Heart right ventricle (tissue), 16 donors: ENCODE results near the gene PLCG1. TPM values are rescaled to one million over a fixed set of nuclear protein-coding genes. Genes with fewer than 3 reads are reported as not detected.

Experiments used
- ATAC-seq, 8 donors: fragments of 200-7000 bp; cut with Tn5 transposase; one replicate each; pipeline ENCODE4 v1.9.1; 2020; ENCODE audit warnings: mild to moderate bottlenecking in 8 of 8, moderate library complexity in 8 of 8, moderate number of reproducible peaks in 1 of 8
- DNase-seq, 2 donors: peaks; one replicate each; pipeline ENCODE4 v3.0.0-alpha.2; 2020
- H3K27ac ChIP-seq, 10 donors: fragments of 200-600 bp; sonication (generic) in 2 of 10; one replicate each; pipeline versions ENCODE4 v1.5.0 to v1.8.0; 2020 to 2022; ENCODE audit warnings: mild to moderate bottlenecking in 3 of 10
- H3K27me3 ChIP-seq, 7 donors: fragments of 200-600 bp; one replicate each; pipeline ENCODE4 v1.8.0; 2021 to 2022; ENCODE audit warnings: mild to moderate bottlenecking in 2 of 7
- H3K36me3 ChIP-seq, 9 donors: fragments of 200-600 bp; sonication (generic) in 1 of 9; one replicate each; pipeline versions ENCODE4 v1.5.0 to v1.8.0; 2020 to 2022; ENCODE audit warnings: mild to moderate bottlenecking in 2 of 9
- H3K4me1 ChIP-seq, 9 donors: fragments of 200-600 bp; sonication (generic) in 1 of 9; one replicate each; pipeline versions ENCODE4 v1.5.0 to v1.8.0; 2020 to 2022; ENCODE audit warnings: mild to moderate bottlenecking in 4 of 9
- H3K4me3 ChIP-seq, 10 donors: fragments of 200-600 bp; sonication (generic) in 2 of 10; one replicate each; pipeline versions ENCODE4 v1.5.0 to v1.8.0; 2020 to 2022; ENCODE audit warnings: mild to moderate bottlenecking in 7 of 10, moderate library complexity in 2 of 10
- H3K9me3 ChIP-seq, 11 donors: fragments of 200-600 bp in 10 of 11; sonication (generic) in 2 of 11; one replicate each; pipeline versions ENCODE4 v1.5.0 to v1.8.0; 2013 to 2022; ENCODE audit warnings: mild to moderate bottlenecking in 2 of 11, control low read depth in 1 of 11, moderate library complexity in 1 of 11
- WGBS, 2 donors: extraction: QIAGEN DNeasy Blood & Tissue Kit; methylation state at CpG; one replicate each; pipeline ENCODE4 v1.1.7; 2013; ENCODE audit warnings: inconsistent platforms in 1 of 2; 5-methylcytosine and 5-hydroxymethylcytosine counted together
- intact Hi-C, 10 donors: fragments of 100-400 bp; cut with DNase I; formaldehyde crosslinking; loops; one replicate each; pipeline versions ENCODE4 v1.11.1 to v1.14.2; 2022
- polyA plus RNA-seq, 2 donors: library from polyadenylated mRNA; stranded (reverse); fragments of 200-250 nt; gene quantifications; one replicate each; pipeline ENCODE4 v1.2.3, GENCODE V29; 2013
- total RNA-seq, 10 donors: library from RNA; stranded (reverse); fragmentation: NEBNext Ultra II Directional in 3 of 10; extraction: Animal tissue kit (Norgen Biotek cat#: 25700) in 3 of 10; gene quantifications; one replicate each; pipeline versions ENCODE4 v1.2.1 to v1.2.4, GENCODE V29; 2021 to 2023
- TF ChIP-seq, protein P1 (sequence below), 9 donors: fragments of 200-600 bp; sonication (generic) in 2 of 9; IDR thresholded peaks; one replicate each; pipeline versions ENCODE4 v1.5.0 to v1.8.0; 2021 to 2022; ENCODE audit warnings: antibody characterized with exemption in 9 of 9, mild to moderate bottlenecking in 5 of 9, moderate library complexity in 1 of 9
- donor health status: Arrhythmogenic right ventricular cardiomyopathy.
- donor health status: ischemic (EF 13 %, LVEDD 7.1; RV severe dilation, severe dysfunction).
- donor health status: healthy with polysubstance abuse.
- donor health status: DM: no; HTN: yes; CAD: no.
- donor health status: DM: no; HTN: no; CAD: no.
- donor health status: ischemic (EF 25% LVEDD 6.9; RV normal size, moderate dysfunction).
- donor health status: ischemic (EF 25% LVEDD 5.7; RV mildly dilated, moderate dysfunction).
- donor health status: healthy.
- donor health status: DM: yes; HTN: yes; CAD: no.
- donor health status: Ischemic cardiomyopathy.
- donor health status: ischemic (EF 35%, LVEDD 5.7; RV mildly dilated, moderate dysfunction).
- donor health status: nonischemic (EF 11% LVEDD 7.7; RV severe dilation, severe dysfunction).
- donor health status: DM: yes; HTN: yes; CAD: no.
- donor health status: PGD.
- donor health status: ischemic (EF 29% LVEDD 5.4; RV normal size, mild dysfunction).
- donor health status: nonischemic (EF 23%, LVEDD 6.1; RV moderate dilation, normal function).

PLCG1 gene
- total and polyA plus RNA-seq, 12 donors: 36.6 to 81.7 (median 47.9) TPM

DNA sequence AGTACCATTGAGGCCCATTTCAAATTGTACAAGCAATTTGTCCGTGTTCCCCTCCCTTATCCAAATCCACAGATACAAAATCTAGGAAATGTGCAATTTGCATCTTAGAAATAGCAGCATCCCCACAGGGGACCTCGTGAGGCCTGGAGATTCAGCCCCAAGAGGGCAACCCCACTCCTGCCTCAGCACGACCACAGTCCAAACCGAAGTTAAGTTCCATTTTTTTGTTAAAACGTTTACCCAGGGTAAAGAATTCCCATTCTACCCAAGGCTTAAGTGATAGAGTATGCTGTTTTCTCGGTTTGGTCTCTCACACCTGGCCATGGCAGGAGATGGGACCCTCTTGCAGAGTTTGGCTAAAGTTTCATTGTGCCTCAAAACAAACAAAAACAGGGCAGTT, 41.2 kb downstream of the PLCG1 start:
- Histone ChIP-seq H3K27ac (peak overlapping the region; percentile 69 to 93 (median 85)), H3K27me3 (no peaks in the 10 kb centered on the region), H3K36me3 (peaks cover 0 to 62% (median 13%) of the 10 kb centered on the region in 9 donors), H3K4me3 (no peak overlapping the region), H3K9me3 (no peaks in the 10 kb centered on the region), H3K4me1 (peaks cover 26 to 76% (median 61%) of the 10 kb centered on the region in 9 donors)
- intact Hi-C loops: loop anchor here in 3 of 10 donors (5.0 to 10.0 kb wide), 3 partner anchors 56 to 234 kb away; no protein-coding TSS in a partner anchor
- 67 to 69% methylated on average over 6 of the region's 6 CpGs for WGBS, 2 donors
- TF ChIP-seq, protein P1, sequence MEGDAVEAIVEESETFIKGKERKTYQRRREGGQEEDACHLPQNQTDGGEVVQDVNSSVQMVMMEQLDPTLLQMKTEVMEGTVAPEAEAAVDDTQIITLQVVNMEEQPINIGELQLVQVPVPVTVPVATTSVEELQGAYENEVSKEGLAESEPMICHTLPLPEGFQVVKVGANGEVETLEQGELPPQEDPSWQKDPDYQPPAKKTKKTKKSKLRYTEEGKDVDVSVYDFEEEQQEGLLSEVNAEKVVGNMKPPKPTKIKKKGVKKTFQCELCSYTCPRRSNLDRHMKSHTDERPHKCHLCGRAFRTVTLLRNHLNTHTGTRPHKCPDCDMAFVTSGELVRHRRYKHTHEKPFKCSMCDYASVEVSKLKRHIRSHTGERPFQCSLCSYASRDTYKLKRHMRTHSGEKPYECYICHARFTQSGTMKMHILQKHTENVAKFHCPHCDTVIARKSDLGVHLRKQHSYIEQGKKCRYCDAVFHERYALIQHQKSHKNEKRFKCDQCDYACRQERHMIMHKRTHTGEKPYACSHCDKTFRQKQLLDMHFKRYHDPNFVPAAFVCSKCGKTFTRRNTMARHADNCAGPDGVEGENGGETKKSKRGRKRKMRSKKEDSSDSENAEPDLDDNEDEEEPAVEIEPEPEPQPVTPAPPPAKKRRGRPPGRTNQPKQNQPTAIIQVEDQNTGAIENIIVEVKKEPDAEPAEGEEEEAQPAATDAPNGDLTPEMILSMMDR (IDR thresholded peaks at IDR 0.05): no peak
- DNase-seq: no peak
- ATAC-seq: no peak

DNA sequence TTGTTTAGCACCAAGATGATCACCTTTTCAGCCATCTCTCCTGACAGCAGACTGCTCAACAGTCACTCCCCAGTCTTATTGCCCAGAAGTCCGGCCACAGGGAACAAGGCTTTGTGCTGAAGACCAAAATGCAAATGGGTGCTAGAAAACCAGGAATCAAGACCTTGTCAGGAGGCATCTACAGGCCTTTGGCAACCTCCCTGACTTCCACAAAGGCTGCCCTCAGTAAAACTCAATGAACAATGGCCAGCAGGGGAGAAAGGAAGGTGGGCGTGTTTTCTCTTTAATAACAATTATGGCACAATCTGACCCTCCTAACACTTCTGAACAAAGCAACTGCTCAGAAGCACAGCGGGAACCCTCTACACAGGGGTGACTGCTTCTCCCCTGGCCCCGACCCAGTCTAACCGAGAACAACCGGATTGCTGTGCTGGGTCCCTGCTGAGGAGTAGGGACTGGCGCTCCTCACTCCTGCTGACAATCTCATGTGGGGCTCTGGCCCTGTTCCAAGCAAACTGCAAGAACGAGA, 41.6 kb downstream of the PLCG1 start:
- peaks cover 0 to 59% (median 13%) of the 10 kb centered on the region in 9 donors for H3K36me3 ChIP-seq

DNA sequence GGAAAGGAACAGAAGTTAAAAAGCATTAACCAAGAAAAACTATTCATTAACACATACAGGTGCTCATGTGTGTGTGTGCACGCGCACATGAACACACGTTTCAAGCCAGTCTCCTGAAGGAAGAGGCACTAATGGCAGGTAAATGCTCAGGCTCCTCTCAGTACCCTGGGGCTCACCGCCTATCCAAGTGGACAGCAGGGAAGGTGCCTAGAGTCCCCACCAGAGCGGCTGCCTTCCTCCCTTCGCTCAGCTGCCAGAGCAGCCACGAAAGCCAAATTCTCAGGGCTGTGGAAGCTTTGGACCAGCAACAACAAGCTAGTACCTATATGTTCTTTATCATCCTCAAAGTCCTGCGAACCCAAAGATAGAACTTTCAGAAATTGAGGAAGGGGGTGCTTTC, 42.6 kb downstream of the PLCG1 start:
- peaks cover 0 to 58% (median 9%) of the 10 kb centered on the region in 9 donors for H3K36me3 ChIP-seq
- intact Hi-C loops: loop anchor here in 3 of 10 donors (5.0 to 10.0 kb wide), 3 partner anchors 55 to 232 kb away; no protein-coding TSS in a partner anchor
- DNase-seq: peak in 1 of 2 donors; percentile 4

More for the DNA sequence above, 41.6 kb downstream of the PLCG1 start:
- TF ChIP-seq, protein P1 (IDR thresholded peaks at IDR 0.05): peak in 2 of 9 donors; percentile 14 to 16
- H3K4me1 ChIP-seq: peaks cover 26 to 72% (median 56%) of the 10 kb centered on the region in 9 donors
- DNase-seq: peak in 1 of 2 donors; percentile 56
- peak in 7 of 8 donors; percentile 20 to 59 (median 36) for ATAC-seq
- intact Hi-C loops: loop anchor here in 3 of 10 donors (5.0 to 10.0 kb wide), 3 partner anchors 56 to 233 kb away; no protein-coding TSS in a partner anchor
- WGBS, 2 donors: 28 to 37% methylated on average over 8 of the region's 8 CpGs
- peak overlapping the region; percentile 32 to 93 (median 85) for H3K27ac ChIP-seq
- H3K4me3 ChIP-seq: no peak overlapping the region
- no peaks in the 10 kb centered on the region for H3K9me3 ChIP-seq
- no peaks in the 10 kb centered on the region for H3K27me3 ChIP-seq

DNA sequence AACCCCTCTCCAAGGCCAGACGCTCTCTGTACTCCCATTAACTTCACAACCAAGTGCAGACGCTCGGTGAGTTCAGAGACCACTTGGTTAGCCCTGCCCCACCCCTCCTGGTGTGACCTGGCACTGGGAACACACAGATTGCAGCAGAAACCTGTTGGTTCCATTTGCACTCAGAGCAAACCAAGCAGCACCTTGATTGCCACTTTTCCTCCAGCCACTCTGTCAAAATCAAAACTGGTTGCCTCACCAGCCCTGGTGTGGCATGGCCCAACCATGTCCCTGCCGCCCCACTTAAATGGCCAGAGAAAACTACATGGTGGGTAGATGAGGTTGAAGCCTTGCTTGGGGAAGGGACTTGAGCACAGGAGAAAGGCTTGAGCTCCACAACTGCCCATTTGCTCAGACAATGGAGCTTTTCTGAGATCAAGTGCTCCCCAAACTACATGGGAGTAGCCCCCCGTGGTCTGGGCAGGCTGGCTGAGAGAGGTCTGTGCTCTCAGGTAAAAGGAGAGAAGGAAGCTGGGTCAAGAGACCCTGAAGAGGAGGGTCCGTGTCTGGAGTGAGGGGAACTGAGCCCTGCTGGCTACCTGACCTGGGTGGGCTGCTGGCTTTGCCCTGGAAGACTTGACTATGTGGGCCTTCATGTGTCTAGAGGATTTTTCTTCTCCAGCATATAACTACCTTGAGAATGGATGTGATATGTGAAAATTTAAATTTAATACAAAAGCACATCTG, 43.4 kb downstream of the PLCG1 start:
- Histone ChIP-seq H3K27me3 (no peaks in the 10 kb centered on the region), H3K36me3 (peaks cover 0 to 54% (median 9%) of the 10 kb centered on the region in 9 donors), H3K27ac (peak overlapping the region in 3 of 10 donors; percentile 90), H3K4me1 (peaks cover 15 to 59% (median 38%) of the 10 kb centered on the region in 9 donors), H3K9me3 (no peaks in the 10 kb centered on the region), H3K4me3 (no peak overlapping the region)
- DNase-seq (peak in 1 of 2 donors; percentile 2), ATAC-seq (no peak)
- intact Hi-C loops: no loop called here
- WGBS, 2 donors: 92 to 96% methylated on average over 6 of the region's 6 CpGs
- TF ChIP-seq, protein P1 (IDR thresholded peaks at IDR 0.05): no peak

More for the DNA sequence above, 42.6 kb downstream of the PLCG1 start:
- peaks cover 20 to 62% (median 46%) of the 10 kb centered on the region in 9 donors for H3K4me1 ChIP-seq
- H3K9me3 ChIP-seq: no peaks in the 10 kb centered on the region
- peak overlapping the region in 6 of 10 donors; percentile 83 to 90 (median 88) for H3K27ac ChIP-seq
- H3K27me3 ChIP-seq: no peaks in the 10 kb centered on the region
- ATAC-seq: no peak
- TF ChIP-seq, protein P1 (IDR thresholded peaks at IDR 0.05): no peak
- 94 to 97% methylated on average over 8 of the region's 8 CpGs for WGBS, 2 donors
- no peak overlapping the region for H3K4me3 ChIP-seq
